ENCODE results near the gene AIF1L. TPM values are rescaled to one million over a fixed set of nuclear protein-coding genes. Genes with fewer than 3 reads are reported as not detected.

The AIF1L gene
- polyA plus RNA-seq, 3 donors, result not detected

DNA sequence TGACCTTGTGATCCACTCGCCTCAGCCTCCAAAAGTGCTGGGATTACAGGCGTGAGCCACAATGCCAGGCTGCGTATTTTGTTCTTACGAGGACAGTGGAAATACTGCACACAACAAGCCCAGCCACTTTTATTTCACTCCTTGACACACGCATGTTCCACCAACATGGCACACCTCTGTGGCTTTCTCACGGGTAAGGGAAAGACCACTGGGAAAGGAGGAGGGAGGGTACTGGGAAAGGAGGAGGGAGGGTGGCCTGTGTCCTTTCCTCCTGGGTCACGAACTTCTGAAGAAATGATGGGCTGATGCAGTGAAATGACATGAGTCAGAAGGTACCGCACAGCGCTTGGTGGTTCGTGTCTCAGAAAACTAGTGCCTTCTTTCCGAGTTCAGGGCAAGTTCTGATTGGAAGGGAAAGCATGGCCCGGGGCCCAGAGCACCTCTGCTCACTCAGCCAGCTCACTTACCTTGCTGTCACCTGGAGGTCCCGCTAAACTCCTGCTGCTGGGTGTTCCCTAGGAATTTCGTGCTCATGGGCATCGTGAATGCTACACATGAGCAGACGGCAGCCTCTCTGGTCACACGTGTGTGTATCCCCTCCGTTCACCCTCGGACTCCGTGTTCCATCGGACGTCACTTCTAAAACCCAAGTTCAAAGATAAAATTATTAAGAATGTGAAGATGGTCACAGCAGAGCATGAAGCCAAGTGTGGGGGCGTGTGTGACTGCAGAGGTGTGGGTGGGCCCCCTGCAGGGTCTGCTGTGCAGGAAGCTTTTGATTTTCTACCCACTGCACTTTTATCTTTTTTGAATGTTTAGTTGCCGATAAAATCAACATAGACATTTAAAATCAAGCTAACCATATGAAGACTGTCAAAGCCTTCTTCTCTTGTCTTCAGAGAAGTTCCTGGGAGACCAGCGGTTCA is 44.5 kb upstream of the AIF1L start:
- Histone ChIP-seq H3K4me2 (replicated peaks; ENCODE audit: extremely low read depth, low read length, poor library complexity, severe bottlenecking) (no peak overlapping the region), H3K4me1 (ENCODE audit: control insufficient read depth in 1 of 2, insufficient read depth in 2 of 2, low read length in 2 of 2) (peaks cover 0 to under 1% of the 10 kb centered on the region in 2 donors), H2AFZ (ENCODE audit: insufficient read depth, low read depth, low read length, poor library complexity, severe bottlenecking) (no peak overlapping the region), H3K27me3 (ENCODE audit: control insufficient read depth in 2 of 2, insufficient read depth in 2 of 2, low read length in 2 of 2) (no peaks in the 10 kb centered on the region), H4K20me1 (ENCODE audit: insufficient read depth, low read length) (no peaks in the 10 kb centered on the region), H3K9ac (ENCODE audit: insufficient read depth, low read length, poor library complexity, severe bottlenecking) (no peak overlapping the region), H3K79me2 (ENCODE audit: insufficient read depth, low read length) (no peaks in the 10 kb centered on the region), H3K4me3 (replicated peaks in 1 of 3; ENCODE audit: low read depth in 2 of 3, low read length in 3 of 3) (no peak overlapping the region), H3K9me3 (replicated peaks in 1 of 2; ENCODE audit: control insufficient read depth in 1 of 2, insufficient read depth in 1 of 2, low read length in 2 of 2) (no peaks in the 10 kb centered on the region), H3K36me3 (replicated peaks in 1 of 2; ENCODE audit: control insufficient read depth in 1 of 2, insufficient read depth in 2 of 2, low read length in 2 of 2) (no peaks in the 10 kb centered on the region), H3K27ac (ENCODE audit: low read depth in 1 of 2, low read length in 2 of 2) (no peak overlapping the region)
- H3K27me3 Mint-ChIP-seq (ENCODE audit: low read depth in 3 of 3), result peaks cover 0 to 5% (median 1%) of the 10 kb centered on the region in 3 donors
- H3K27ac Mint-ChIP-seq, result peak overlapping the region in 1 of 7 donors; percentile 41
- H3K9me3 Mint-ChIP-seq, result peaks cover 0 to 3% (median 0%) of the 10 kb centered on the region in 7 donors
- DNase-seq, result no peak
- H3K4me3 Mint-ChIP-seq, result no peak overlapping the region
- WGBS (ENCODE audit: insufficient coverage), result 91% methylated on average over 15 of the region's 25 CpGs
- H3K36me3 Mint-ChIP-seq, result no peaks in the 10 kb centered on the region
- H3K4me1 Mint-ChIP-seq, result peaks cover 1% of the 10 kb centered on the region
- TF ChIP-seq, protein P1, sequence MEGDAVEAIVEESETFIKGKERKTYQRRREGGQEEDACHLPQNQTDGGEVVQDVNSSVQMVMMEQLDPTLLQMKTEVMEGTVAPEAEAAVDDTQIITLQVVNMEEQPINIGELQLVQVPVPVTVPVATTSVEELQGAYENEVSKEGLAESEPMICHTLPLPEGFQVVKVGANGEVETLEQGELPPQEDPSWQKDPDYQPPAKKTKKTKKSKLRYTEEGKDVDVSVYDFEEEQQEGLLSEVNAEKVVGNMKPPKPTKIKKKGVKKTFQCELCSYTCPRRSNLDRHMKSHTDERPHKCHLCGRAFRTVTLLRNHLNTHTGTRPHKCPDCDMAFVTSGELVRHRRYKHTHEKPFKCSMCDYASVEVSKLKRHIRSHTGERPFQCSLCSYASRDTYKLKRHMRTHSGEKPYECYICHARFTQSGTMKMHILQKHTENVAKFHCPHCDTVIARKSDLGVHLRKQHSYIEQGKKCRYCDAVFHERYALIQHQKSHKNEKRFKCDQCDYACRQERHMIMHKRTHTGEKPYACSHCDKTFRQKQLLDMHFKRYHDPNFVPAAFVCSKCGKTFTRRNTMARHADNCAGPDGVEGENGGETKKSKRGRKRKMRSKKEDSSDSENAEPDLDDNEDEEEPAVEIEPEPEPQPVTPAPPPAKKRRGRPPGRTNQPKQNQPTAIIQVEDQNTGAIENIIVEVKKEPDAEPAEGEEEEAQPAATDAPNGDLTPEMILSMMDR (IDR thresholded peaks at IDR 0.05), result no peak
- intact Hi-C loops (cut with micrococcal nuclease), result no loop called here

DNA sequence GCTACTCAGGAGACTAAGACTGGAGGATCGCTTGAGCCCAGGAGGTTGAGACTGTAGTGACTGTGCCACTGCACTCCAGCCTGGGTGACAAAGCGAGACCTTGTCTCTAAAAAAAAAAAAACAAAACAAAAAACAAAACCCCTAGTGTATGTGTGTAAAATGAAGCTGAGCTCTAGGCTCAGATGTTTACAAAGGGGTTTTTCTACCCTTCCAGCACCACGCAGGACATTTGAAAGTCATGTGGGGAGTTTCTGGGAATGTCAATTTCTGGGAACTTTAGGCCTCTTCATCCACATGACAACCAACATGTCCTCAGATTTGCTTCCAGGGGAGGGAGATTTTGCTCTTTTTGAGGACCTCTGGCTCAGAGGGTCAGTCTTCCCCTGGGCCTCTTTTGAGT is 42.4 kb upstream of the AIF1L start:
- H3K4me1 ChIP-seq (ENCODE audit: control insufficient read depth in 1 of 2, insufficient read depth in 2 of 2, low read length in 2 of 2), result no peaks in the 10 kb centered on the region
- H3K27ac Mint-ChIP-seq, result no peak overlapping the region
- H3K4me3 ChIP-seq (replicated peaks in 1 of 3; ENCODE audit: low read depth in 2 of 3, low read length in 3 of 3), result no peak overlapping the region
- H3K79me2 ChIP-seq (ENCODE audit: insufficient read depth, low read length), result no peaks in the 10 kb centered on the region
- WGBS (ENCODE audit: insufficient coverage), result no CpG with 5 or more reads among the region's 3 CpGs
- no peak overlapping the region for H3K9ac ChIP-seq (ENCODE audit: insufficient read depth, low read length, poor library complexity, severe bottlenecking)
- peaks cover 0 to 2% (median 1%) of the 10 kb centered on the region in 3 donors for H3K27me3 Mint-ChIP-seq (ENCODE audit: low read depth in 3 of 3)
- H3K4me2 ChIP-seq (replicated peaks; ENCODE audit: extremely low read depth, low read length, poor library complexity, severe bottlenecking), result no peak overlapping the region
- H3K9me3 Mint-ChIP-seq, result peaks cover 0 to 2% (median 0%) of the 10 kb centered on the region in 7 donors
- H3K9me3 ChIP-seq (replicated peaks in 1 of 2; ENCODE audit: control insufficient read depth in 1 of 2, insufficient read depth in 1 of 2, low read length in 2 of 2), result no peaks in the 10 kb centered on the region
- H3K27me3 ChIP-seq (ENCODE audit: control insufficient read depth in 2 of 2, insufficient read depth in 2 of 2, low read length in 2 of 2), result no peaks in the 10 kb centered on the region
- H3K36me3 Mint-ChIP-seq, result no peaks in the 10 kb centered on the region
- no peaks in the 10 kb centered on the region for H3K4me1 Mint-ChIP-seq
- H3K36me3 ChIP-seq (replicated peaks in 1 of 2; ENCODE audit: control insufficient read depth in 1 of 2, insufficient read depth in 2 of 2, low read length in 2 of 2), result no peaks in the 10 kb centered on the region
- H4K20me1 ChIP-seq (ENCODE audit: insufficient read depth, low read length), result no peaks in the 10 kb centered on the region
- no peak for DNase-seq
- H3K27ac ChIP-seq (ENCODE audit: low read depth in 1 of 2, low read length in 2 of 2), result no peak overlapping the region
- no peak overlapping the region for H2AFZ ChIP-seq (ENCODE audit: insufficient read depth, low read depth, low read length, poor library complexity, severe bottlenecking)
- intact Hi-C loops (cut with micrococcal nuclease), result no loop called here
- H3K4me3 Mint-ChIP-seq, result no peak overlapping the region
- TF ChIP-seq, protein P1 (IDR thresholded peaks at IDR 0.05), result no peak
